Bronchial epithelial cell (primary cell): ENCODE results near the gene SRP14. TPM values are rescaled to one million over a fixed set of nuclear protein-coding genes. Genes with fewer than 3 reads are reported as not detected.

Experiments
- DNase-seq: peaks from one replicate; pipeline ENCODE4 v3.0.0-alpha.2; 2010; ENCODE audit warnings: low read depth
- FAIRE-seq: peaks from 2 replicates; lab custom pipeline; 2011; peaks lifted over from hg19 to GRCh38; lab: Jason Lieb, UNC
- H3K27me3 ChIP-seq: 2 replicates; pipeline ENCODE4 v1.5.1; 2011; ENCODE audit warnings: low read length; ENCODE audit not compliant: control insufficient read depth, insufficient read depth
- H3K36me3 ChIP-seq: 2 replicates; pipeline ENCODE4 v1.5.1; 2011; ENCODE audit warnings: low read length; ENCODE audit not compliant: control insufficient read depth, insufficient read depth
- H3K4me3 ChIP-seq: 2 replicates; pipeline ENCODE4 v1.5.1; 2011; ENCODE audit warnings: mild to moderate bottlenecking, low read depth, low read length, control low read depth
- CTCF ChIP-seq: IDR thresholded peaks from 2 replicates; pipeline ENCODE4 v1.5.1; 2011; ENCODE audit warnings: mild to moderate bottlenecking, moderate library complexity, low read length, control low read depth, inconsistent platforms; ENCODE audit not compliant: insufficient read depth, severe bottlenecking
- total RNA-seq: library from RNA; depleted of rRNA; stranded (reverse); fragments of >200 nt; gene quantifications from 2 replicates; pipeline ENCODE4 v1.2.1, GENCODE V29; 2014

SRP14 gene
- total RNA-seq, 1 donor from 2014 or later = 95.8 TPM

- DNase-seq (no peak), FAIRE-seq (no peak)
- H3K36me3 ChIP-seq = peaks cover 8% of the 10 kb centered on the region
- no peak for TF ChIP-seq CTCF
- no peak overlapping the region for H3K4me3 ChIP-seq
- no peaks in the 10 kb centered on the region for H3K27me3 ChIP-seq
Observed at GRCh38 chr15:40034186-40034946, 4.6 kb downstream of the SRP14 start.

- no peak for DNase-seq
- Histone ChIP-seq H3K4me3 (no peak overlapping the region), H3K27me3 (no peaks in the 10 kb centered on the region), H3K36me3 (peaks cover 8% of the 10 kb centered on the region)
- TF ChIP-seq CTCF = no peak
- no peak for FAIRE-seq
Observed at GRCh38 chr15:40032125-40032839, 6.7 kb downstream of the SRP14 start.

- TF ChIP-seq CTCF = no peak
- Histone ChIP-seq H3K27me3 (no peaks in the 10 kb centered on the region), H3K4me3 (no peak overlapping the region), H3K36me3 (peaks cover 4% of the 10 kb centered on the region)
- DNase-seq (no peak), FAIRE-seq (no peak)
Observed at GRCh38 chr15:40031300-40031699, 7.7 kb downstream of the SRP14 start.

GRCh38 chr15:40029979-40030893 is 8.7 kb downstream of the SRP14 start:
- no peak for FAIRE-seq

More at GRCh38 chr15:40029979-40030893, 8.7 kb downstream of the SRP14 start:
- peaks cover 4% of the 10 kb centered on the region for H3K36me3 ChIP-seq
- H3K27me3 ChIP-seq = no peaks in the 10 kb centered on the region
- peak; percentile 28 for DNase-seq
- TF ChIP-seq CTCF = peak; percentile 65
- no peak overlapping the region for H3K4me3 ChIP-seq
